Esophagus mucosa (tissue), 1 donor: Measurements from ENCODE around the gene EPG5. TPM values are rescaled to one million over a fixed set of nuclear protein-coding genes. Genes with fewer than 3 reads are reported as not detected.
"Not testable (repeated sequence)": the region's sequence is repeated elsewhere in the genome, so short reads cannot be mapped to it uniquely, and the experiment has no call there.

Source experiments
- ATAC-seq: fragments of 200-7000 bp; cut with Tn5 transposase; one replicate; pipeline ENCODE4 v1.9.1; 2020
- total RNA-seq: library from RNA; stranded (reverse); gene quantifications from one replicate; pipeline ENCODE4 v1.2.4, GENCODE V29; 2023
- donor health status: DM: yes; HTN: yes; CAD: no.

The EPG5 gene
- total RNA-seq, 1 donor from 2014 or later, result 12.2 TPM

DNA sequence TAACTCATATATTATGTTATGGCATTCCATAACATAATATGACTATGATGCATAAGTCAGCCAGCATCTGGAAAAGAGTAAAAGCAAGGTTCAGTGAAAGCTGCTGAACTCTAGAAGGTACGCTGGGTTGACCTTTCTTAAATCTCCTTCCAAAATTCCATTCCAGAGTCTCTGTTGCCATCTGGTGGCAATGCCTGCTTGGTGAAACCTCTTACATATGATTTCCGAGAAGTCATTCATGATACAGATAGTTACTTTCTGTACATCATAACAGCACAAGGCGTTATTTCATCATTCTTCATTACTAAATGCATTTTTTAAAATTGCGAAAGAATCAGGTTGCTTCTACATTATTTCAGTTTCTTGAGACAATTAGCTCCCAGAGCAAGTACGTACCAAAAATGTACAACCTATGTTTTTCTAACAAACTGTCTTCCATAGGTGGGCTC is 7.0 kb upstream of the EPG5 start:
- peak; percentile 85 for ATAC-seq

DNA sequence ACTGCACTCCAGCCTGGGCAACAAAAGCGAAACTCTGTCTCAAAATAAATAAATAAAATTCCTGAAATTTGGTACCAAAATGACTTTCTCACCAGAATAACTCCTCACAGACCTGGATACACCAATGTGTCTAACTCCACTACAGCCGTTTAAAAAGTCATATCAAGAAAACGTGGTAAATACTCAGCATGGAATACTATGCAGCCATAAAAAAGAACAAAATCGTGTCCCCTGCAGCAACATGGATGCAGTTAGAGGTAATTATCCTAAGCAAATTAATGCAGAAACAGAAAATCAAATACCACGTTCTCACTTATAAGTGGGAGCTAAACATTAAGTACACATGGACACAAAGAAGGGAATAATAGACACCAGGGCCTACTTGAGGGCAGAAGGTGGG is 2.2 kb downstream of the EPG5 start:
- not testable (repeated sequence) for ATAC-seq

DNA sequence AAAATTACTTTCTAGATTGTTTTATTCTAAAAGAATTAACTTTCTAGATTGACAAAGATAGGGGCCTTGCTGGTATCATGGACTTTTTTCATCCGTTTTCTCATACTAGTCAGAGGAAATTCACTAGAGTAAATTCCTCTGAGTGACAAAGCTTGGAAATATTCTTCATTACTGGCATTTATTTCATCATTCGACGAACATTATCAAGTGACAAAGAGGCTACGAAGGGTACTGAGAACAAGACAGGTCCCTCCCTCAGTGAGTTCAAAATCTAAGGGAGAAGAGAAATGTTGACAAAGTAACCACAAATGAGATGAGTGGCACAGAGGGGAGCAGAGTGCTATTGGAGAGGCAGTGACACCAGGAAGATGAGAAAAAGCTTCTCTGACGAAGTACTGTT is 4.3 kb downstream of the EPG5 start:
- no peak for ATAC-seq

DNA sequence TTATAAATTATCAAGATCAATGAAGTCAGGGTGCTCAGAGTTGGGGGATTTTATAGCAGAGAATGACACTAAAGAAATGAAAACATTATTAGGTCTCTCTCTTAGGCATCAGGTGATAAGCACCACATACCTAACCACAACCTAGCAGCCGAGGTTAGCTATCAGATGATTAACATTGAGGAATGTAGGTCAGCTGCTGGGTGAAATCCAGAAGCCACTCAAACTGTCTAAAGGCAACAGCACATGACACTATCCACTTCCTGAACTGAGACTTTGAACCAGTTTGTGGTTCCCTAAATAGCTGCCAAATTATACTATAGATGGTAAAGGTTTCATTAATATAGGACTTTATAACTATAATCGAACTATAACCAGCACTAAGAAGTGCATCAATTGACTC is 4.7 kb downstream of the EPG5 start:
- ATAC-seq, result no peak

DNA sequence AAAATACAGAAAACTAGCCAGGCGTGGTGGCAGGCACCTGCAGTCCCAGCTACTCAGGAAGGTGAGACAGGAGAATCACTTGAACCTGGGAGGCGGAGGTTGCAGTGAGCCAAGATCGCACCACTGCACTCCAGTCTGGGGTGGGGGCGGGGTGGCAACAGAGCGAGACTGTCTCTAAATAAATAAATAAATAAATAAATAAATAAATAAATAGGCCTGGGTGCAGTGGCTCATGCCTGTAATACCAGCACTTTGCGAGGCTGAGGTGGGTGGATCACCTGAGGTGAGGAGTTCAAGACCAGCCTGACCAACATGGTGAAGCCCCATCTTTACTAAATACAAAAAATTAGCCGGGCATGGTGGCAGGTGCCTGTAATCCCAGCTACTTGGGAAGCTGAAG is 7.6 kb downstream of the EPG5 start:
- ATAC-seq, result not testable (repeated sequence)

DNA sequence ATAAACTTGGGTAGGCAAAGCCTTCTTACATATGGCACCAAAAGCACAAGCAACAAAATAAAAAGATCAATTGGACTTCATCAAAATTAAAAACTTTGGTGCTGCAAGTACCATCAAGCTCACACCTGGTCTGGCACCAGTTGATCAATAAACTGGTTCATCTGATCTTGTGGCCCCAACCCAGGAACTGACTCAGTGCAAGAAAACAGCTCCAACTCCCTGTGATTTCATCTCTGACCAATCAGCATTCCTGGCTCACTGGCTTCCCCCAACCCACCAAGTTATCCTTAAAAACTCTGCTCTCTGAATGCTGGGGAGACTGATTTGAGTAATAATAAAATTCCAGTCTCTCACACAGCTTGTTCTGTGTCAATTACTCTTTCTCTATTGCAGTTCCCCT is 8.4 kb downstream of the EPG5 start:
- no peak for ATAC-seq

DNA sequence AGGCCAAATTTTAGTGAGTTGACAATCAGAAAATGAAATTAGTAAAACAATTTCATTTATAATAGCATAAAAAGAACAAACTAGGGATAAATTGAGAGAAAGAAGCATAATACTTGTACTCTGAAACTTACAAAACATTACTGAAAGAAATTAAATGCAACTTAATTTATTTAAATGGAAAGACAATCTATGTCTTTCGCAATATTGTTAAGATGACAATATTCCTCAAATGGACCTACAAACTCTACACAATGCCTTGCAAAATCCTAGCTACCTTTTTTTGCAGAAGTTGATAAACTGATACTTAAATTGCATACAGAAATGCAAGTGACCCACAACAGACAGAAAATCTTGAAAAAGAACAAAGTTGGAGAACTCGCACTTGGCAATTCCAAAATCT is 9.1 kb downstream of the EPG5 start:
- ATAC-seq, result no peak

DNA sequence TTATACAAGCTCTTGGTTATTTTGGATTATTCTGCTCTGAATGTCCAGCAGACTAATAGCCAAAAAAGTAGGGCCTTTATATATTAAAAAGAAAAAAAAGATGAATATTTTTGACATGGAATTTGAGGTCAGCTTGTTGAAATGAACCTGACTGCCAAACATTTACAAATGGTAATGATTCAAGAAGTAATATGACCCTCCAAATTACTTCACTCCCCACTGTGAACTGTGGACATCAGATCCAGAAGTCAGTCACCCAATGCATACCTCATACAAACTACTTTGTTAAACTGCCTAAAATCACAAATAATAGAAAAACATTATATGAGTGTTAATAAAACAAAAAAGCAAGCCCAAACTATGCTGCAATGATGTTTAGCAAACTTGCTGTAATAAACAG is 10.0 kb downstream of the EPG5 start:
- ATAC-seq, result no peak

DNA sequence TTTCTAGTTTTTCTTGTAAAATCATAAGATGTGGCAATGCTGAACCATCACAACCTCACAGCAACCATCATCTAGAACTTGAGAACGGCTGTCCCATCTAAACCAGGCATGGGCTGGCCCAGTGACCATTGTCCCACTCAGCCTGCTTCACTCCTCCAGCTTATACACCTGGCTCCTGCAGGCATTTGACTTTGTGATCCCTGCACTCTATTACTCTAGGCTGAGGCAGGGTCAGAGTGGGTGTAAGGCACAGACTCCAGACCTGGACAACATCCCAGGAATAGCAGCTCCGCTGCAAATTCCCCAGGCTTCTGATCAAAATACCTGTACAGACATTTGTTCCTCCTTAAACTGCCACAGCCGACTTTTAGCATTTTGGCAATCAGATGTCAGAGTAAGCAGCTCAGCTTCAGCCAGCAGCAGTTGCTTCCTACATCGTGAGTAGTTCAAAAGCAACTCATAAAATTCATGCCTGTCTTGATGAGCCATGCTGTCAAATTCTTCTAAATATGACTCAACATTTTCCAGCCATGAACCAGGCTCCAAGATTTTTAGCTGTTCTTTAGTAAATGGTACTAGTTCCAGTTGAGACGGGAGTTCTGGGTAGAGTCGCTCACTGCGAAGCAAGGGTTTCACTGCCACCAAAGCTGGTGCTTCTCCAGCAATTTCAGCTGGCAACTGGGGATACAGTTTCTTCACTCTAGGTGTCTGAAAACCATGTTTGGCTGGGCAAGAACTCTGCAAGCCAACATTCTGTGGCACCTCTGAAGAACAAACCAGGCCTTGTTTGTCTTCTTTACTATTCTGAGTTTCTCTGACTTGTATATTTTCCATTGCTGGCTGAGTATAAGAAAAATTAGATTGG is 12.8 kb downstream of the EPG5 start:
- ATAC-seq, result no peak

DNA sequence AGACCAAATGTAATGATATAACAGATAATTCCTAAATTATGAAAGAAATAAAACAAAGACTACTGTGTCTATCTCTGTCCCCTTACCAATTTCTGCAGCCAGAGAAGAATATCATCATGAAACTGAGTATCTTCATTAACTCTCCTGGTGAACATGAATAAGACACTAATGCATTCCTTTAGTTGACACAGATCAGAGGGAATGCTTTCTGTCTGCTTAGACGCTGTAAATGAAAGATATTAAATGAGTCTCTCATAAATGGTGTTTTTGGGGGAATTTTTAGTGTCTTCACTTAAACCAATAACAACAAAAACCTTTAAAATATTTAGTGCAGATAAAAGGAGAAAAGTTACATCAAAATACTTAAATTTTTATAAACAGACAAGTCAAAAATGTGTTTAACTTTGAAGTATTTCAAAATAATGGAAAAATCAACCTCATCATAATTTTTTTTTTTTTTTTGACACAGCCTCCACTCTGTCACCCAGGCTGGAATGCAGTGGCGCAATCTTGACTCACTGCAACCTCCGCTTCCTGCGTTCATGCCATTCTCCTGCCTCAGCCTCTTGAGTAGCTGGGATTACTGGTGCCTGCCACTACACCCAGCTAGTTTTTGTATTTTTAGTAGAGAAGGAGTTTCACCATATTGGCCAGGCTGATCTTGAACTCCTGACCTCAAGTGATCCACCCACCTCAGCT is 16.0 kb downstream of the EPG5 start:
- ATAC-seq, result no peak

DNA sequence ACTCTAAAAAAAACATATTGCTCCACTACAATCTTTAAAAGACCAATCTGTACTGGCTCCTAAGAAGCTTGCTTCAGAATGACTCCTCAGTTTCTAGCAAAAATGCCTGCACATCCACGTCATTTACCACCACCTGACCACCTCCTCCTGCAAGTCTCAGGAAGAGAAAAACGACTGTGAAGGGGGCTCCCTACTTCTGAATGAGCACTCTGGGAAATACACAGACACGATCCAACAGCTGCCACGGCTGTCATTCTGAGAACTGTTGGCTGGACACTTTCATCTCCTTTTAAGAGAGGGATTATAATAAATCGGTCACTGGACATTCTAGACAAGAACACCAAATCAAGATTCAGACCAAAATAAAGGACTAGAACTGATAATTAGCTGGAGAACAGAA is 21.5 kb downstream of the EPG5 start:
- no peak for ATAC-seq

DNA sequence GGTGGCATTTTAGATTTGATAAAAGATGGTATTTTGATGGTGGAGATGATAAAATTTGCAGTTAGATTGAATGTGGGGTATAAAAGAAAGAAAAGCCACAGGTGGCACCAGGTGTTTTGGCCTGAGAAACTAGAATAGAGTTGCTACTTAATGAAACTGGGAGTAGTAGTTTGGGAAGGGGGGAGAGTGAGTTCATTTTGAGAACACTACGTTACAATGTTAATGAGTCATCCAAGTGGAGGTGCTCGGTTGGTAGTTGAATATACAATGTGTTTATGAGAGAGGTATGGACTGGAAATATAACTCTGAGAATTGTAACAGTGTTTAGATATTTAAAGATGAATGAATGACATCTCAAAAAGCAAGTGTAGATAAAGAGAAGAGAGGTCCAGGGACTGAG is 26.4 kb downstream of the EPG5 start:
- no peak for ATAC-seq

DNA sequence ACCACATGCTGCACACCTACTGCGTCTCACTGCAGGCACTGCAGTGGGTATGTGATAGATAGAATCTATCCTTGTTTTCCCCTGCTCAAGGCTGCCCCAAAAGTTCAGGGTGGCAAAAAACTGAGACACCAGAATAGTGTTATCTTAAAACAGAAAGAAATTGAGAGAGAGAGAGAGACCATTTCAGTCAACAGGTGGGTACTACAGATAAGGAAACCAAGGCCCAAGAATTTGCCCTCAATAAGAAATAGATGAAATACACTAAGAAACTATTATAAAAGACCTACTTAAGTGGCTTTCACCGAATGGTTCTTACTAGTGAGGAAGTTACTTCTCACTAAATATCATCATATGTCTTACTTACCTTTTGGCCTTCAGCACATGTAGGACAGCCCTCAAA is 27.9 kb downstream of the EPG5 start:
- no peak for ATAC-seq

DNA sequence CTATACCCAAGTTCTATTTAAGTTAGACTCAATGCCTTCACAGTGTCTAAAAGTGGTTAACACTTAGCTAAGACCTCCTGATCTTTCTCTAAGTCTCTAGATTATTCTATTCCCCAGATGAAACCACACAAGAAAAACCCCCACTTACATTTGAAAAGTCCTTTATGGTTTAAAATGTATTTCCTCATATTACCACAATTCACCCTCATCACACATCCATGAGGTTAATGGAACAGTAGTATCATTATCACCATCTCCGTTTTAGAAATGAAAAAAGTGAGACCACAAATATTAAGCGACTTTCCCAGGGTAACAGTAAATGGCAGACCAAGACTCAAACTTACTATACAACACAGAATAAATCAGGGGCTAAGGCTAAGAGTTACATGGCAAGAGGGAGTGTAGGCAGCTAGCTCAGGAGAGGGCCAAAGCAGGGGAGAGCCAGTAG is 28.6 kb downstream of the EPG5 start:
- ATAC-seq, result no peak

DNA sequence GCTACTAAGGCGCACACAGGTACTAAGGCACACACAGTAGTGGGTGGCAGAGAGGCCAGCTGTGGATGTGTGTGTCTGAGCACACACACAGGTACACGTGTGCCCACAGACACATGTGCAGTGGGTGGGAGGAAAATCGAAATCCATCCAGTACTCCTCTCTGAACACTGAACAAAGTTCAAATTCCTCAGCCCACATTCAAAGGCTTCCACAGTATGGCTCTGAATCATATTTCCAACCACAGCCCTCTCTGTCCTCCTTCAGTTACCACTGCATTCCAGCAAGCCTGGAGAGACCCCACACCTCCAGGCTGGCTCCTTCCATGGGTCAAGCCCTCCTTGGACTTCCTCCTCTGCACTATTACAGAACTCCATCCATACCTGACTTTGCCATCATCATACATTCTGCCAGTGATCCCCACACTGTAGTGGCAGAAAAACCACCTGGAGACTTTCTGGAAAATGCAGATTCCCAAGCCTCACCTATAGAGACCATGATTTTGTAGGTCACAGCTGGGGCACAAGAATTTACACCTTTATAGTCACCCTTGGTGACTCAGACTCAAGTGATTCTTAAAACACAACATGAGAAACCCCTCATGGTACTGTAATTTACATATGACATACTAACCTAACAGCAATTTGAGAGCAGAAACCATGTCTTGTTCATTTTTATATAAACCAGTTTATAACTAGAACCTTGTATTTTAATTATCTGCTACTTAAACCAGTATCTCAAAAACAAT is 31.4 kb downstream of the EPG5 start:
- no peak for ATAC-seq

DNA sequence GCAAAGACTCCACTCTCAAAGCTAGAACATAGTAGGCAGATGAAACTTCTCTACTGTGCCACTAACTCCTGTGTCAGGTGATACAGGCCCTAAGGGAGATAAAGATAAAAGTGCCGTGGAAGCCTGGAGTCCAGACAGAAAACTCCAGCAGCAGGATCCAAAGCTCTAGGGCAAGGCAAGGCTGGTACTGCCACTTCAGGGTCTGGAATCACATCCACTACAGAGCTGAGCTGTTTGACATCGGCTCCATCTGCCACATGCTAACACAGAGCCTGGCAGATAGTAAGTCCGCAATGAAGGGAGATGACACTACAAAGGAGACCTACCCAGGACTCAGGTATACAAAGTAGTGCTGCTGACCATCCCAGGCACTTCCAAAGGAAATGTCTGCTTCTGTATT is 34.4 kb downstream of the EPG5 start:
- ATAC-seq, result no peak

DNA sequence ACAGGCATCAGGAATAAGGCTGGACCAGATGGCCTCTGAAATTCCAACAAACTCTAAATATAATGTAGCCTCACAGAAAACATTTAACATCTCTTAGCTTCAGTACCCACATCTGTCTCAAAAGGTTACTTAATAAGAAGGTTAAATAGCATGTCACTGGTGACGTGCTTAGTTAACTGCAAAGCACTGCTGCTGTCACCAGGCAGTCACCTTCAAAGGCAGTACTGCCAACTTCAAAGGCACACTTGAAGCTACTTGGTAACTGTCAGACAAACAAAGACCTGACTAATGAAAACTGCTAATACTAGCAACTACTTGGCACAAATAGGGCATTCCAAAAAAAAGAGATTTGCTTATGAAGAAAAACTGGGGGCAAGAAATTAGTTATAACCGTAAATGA is 36.2 kb downstream of the EPG5 start:
- no peak for ATAC-seq

DNA sequence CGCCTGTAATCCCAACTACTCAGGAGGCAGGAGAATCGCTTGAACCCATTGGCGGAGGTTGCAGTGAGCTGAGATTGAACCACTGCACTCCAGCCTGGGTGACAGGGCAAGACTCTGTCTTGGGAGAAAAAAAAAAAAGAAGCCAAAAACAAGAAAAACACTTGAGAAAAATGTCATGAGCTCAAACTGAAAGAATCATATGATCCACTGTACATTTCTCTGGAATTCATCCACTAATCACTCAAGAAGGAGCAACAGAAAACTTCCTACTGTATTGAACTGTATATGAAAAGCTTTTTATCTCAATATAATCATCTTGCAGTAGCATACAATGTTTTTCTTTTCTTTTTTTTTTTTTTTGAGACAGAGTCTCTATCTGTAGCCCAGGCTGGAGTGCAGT is 40.4 kb downstream of the EPG5 start:
- no peak for ATAC-seq

DNA sequence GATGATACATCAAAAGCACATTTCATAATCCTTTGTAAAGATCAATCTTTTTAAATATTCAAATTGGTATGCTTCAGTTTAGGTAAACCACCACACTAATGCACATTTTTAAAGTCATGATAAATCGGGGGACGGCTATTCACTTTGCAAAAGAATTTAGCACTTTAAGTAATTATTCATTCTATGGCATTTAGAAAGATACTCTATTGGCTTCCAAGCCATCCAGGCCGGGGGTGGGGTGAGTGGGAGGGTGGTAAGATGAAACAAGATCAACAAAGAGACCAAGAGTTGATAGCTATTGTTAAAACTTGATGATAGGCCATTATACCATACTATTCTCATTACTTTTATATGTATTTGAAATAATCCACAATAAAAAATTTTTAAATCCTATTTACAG is 41.0 kb downstream of the EPG5 start:
- ATAC-seq, result no peak

DNA sequence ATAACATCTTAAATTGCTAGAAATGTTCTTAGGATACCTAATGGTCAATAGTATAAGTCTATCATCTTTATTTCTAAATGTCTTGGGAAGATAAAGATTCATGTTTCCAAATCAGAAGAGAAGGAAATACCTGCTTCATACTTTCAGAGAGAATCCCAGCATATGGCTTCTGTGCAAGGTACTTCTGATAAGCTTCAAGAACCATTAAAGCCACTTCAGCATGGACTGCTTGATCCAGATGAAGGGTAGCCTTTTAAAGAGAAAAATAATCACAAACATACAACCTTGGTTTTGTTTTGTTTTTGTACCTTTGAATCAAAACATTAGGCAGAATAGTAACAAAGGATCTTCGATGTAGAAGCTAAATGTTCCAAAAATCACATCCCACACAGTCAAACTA is 44.0 kb downstream of the EPG5 start:
- ATAC-seq, result no peak

DNA sequence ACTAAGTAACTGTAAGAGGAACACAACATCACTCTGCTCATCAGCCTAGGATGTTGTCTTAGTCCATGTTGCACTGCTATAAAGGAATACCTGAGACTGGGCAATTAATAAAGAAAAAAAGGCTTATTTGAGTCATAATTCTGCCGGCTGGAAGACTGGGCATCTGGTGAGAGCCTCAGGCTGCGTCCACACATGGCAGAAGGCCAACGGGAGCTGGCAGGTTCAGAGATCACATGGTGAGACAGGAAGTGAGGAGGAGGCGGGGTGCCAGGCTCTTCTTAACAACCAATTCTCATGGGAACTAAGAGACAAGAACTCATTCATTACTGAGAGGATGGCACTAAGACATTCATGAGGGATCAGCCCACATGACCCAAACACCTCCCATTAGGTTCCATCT is 46.8 kb downstream of the EPG5 start:
- ATAC-seq, result peak; percentile 44

DNA sequence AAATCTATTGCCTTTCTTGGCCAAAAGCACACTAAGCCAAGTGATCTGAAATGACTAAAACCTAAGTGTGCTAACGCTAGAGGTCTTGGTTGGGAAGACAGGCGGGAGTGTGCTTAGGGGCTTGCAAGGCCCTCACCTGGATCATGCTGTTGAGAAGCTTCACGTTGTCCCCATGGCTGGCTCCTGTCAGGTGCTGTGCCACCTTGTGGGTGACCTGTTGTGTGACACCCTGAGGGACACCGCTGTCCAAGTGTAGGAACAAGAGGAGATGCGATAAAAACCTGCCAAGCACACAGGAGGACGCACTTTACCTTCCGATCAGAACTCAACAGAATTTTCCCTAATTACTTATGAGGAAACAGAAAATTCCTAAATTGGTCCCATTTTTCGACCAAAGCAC is 50.8 kb downstream of the EPG5 start:
- no peak for ATAC-seq

DNA sequence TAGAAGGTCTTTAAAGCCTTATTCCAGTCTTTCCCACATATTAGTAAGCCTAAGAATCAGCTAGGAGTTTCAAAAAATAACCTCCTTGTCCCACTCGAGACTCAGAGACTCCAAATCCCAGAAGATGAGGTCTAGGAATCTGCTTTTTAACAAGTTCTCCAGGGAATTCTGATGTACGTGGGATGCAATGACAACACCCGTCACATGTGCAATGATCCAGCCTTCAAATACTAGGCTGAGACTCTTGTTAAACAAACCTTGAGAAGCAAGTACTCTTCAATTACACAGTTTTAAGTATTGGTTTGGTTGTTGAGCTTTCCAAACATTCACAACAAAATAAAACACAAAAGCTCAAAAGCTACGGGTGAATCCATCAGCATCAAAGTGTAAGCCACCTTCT is 53.9 kb downstream of the EPG5 start:
- no peak for ATAC-seq
